ENCODE results near the gene ASB9.

DNA sequence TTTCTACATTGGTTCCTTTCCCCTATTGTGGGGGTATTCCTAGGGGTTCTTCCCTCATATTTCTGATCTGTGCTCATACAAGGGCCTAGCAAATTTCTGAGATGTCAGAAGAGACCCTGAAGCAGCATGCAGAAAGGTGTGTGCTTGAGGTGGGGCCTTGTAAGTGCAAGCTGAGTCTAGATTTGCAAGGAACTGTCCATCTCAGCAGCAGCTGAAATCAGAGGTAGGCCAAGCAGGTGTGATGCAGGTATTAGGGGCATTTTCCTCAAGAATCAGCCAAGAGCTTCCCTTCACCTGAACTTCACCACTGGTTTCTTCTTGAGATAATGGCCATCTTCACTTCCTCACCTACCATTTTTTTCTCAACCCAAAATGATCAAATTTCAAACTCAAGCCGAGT, 45.1 kb downstream of the ASB9 start:
- TF ChIP-seq, protein P1, sequence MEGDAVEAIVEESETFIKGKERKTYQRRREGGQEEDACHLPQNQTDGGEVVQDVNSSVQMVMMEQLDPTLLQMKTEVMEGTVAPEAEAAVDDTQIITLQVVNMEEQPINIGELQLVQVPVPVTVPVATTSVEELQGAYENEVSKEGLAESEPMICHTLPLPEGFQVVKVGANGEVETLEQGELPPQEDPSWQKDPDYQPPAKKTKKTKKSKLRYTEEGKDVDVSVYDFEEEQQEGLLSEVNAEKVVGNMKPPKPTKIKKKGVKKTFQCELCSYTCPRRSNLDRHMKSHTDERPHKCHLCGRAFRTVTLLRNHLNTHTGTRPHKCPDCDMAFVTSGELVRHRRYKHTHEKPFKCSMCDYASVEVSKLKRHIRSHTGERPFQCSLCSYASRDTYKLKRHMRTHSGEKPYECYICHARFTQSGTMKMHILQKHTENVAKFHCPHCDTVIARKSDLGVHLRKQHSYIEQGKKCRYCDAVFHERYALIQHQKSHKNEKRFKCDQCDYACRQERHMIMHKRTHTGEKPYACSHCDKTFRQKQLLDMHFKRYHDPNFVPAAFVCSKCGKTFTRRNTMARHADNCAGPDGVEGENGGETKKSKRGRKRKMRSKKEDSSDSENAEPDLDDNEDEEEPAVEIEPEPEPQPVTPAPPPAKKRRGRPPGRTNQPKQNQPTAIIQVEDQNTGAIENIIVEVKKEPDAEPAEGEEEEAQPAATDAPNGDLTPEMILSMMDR (IDR thresholded peaks at IDR 0.05), result no peak
- TF ChIP-seq POLR2AphosphoS5 (IDR thresholded peaks at IDR 0.05; ENCODE audit: low read depth, low read length) (no peak), TCF7L2 (IDR thresholded peaks at IDR 0.05; ENCODE audit: low read depth, low read length) (no peak)
- TF ChIP-seq, protein P2, sequence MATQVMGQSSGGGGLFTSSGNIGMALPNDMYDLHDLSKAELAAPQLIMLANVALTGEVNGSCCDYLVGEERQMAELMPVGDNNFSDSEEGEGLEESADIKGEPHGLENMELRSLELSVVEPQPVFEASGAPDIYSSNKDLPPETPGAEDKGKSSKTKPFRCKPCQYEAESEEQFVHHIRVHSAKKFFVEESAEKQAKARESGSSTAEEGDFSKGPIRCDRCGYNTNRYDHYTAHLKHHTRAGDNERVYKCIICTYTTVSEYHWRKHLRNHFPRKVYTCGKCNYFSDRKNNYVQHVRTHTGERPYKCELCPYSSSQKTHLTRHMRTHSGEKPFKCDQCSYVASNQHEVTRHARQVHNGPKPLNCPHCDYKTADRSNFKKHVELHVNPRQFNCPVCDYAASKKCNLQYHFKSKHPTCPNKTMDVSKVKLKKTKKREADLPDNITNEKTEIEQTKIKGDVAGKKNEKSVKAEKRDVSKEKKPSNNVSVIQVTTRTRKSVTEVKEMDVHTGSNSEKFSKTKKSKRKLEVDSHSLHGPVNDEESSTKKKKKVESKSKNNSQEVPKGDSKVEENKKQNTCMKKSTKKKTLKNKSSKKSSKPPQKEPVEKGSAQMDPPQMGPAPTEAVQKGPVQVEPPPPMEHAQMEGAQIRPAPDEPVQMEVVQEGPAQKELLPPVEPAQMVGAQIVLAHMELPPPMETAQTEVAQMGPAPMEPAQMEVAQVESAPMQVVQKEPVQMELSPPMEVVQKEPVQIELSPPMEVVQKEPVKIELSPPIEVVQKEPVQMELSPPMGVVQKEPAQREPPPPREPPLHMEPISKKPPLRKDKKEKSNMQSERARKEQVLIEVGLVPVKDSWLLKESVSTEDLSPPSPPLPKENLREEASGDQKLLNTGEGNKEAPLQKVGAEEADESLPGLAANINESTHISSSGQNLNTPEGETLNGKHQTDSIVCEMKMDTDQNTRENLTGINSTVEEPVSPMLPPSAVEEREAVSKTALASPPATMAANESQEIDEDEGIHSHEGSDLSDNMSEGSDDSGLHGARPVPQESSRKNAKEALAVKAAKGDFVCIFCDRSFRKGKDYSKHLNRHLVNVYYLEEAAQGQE (IDR thresholded peaks at IDR 0.05; ENCODE audit: insufficient read depth in 1 of 2, low read depth in 2 of 2, low read length in 1 of 2), result no peak
